WERI-Rb-1 (cell line): ENCODE measurements around the gene MANBA.

Experiments
- DNase-seq: peaks from one replicate; pipeline ENCODE4 v3.0.0-alpha.2; 2020
- H3K27ac ChIP-seq: fragments of 250-450 bp; sonication (Bioruptor Pico); 2 replicates; pipeline ENCODE4 v1.5.1; 2020; ENCODE audit warnings: mild to moderate bottlenecking, moderate library complexity
- H3K27me3 ChIP-seq: fragments of 250-450 bp; sonication (Bioruptor Pico); 2 replicates; pipeline ENCODE4 v1.5.1; 2021; ENCODE audit warnings: mild to moderate bottlenecking, low read depth, moderate library complexity; ENCODE audit not compliant: insufficient read depth, severe bottlenecking
- H3K36me3 ChIP-seq: fragments of 250-450 bp; sonication (Bioruptor Pico); 2 replicates; pipeline ENCODE4 v1.5.1; 2020; ENCODE audit warnings: mild to moderate bottlenecking, moderate library complexity
- H3K4me3 ChIP-seq: 2 replicates; pipeline ENCODE4 v1.5.1; 2011; ENCODE audit warnings: low read depth, mild to moderate bottlenecking, control low read depth, low read length
- H3K9me3 ChIP-seq: fragments of 250-450 bp; sonication (Bioruptor Pico); 2 replicates; pipeline ENCODE4 v1.5.1; 2021; ENCODE audit warnings: mild to moderate bottlenecking, moderate library complexity; ENCODE audit not compliant: severe bottlenecking
- TF ChIP-seq, protein P1 (sequence below): IDR thresholded peaks from 2 replicates; pipeline ENCODE4 v1.5.1; 2011; ENCODE audit warnings: low read depth, mild to moderate bottlenecking, control low read depth, inconsistent platforms, low read length

Gene MANBA

GRCh38 chr4:102687373-102687981 lies 73.3 kb downstream of the MANBA start:
- TF ChIP-seq, protein P1, sequence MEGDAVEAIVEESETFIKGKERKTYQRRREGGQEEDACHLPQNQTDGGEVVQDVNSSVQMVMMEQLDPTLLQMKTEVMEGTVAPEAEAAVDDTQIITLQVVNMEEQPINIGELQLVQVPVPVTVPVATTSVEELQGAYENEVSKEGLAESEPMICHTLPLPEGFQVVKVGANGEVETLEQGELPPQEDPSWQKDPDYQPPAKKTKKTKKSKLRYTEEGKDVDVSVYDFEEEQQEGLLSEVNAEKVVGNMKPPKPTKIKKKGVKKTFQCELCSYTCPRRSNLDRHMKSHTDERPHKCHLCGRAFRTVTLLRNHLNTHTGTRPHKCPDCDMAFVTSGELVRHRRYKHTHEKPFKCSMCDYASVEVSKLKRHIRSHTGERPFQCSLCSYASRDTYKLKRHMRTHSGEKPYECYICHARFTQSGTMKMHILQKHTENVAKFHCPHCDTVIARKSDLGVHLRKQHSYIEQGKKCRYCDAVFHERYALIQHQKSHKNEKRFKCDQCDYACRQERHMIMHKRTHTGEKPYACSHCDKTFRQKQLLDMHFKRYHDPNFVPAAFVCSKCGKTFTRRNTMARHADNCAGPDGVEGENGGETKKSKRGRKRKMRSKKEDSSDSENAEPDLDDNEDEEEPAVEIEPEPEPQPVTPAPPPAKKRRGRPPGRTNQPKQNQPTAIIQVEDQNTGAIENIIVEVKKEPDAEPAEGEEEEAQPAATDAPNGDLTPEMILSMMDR: no peak
- Histone ChIP-seq H3K4me3 (no peak overlapping the region), H3K36me3 (peaks cover 9% of the 10 kb centered on the region), H3K27me3 (no peaks in the 10 kb centered on the region), H3K27ac (no peak overlapping the region), H3K9me3 (no peaks in the 10 kb centered on the region)
- no peak for DNase-seq

GRCh38 chr4:102685768-102686167 lies 75.0 kb downstream of the MANBA start:
- H3K27ac ChIP-seq: no peak overlapping the region
- H3K4me3 ChIP-seq: no peak overlapping the region
- TF ChIP-seq, protein P1: no peak
- no peaks in the 10 kb centered on the region for H3K9me3 ChIP-seq
- DNase-seq: no peak
- peaks cover 9% of the 10 kb centered on the region for H3K36me3 ChIP-seq
- H3K27me3 ChIP-seq: no peaks in the 10 kb centered on the region

GRCh38 chr4:102684610-102685052 lies 76.1 kb downstream of the MANBA start:
- no peaks in the 10 kb centered on the region for H3K27me3 ChIP-seq
- no peak overlapping the region for H3K4me3 ChIP-seq
- H3K36me3 ChIP-seq: peaks cover 3% of the 10 kb centered on the region
- no peaks in the 10 kb centered on the region for H3K9me3 ChIP-seq
- no peak for DNase-seq
- TF ChIP-seq, protein P1: no peak
- no peak overlapping the region for H3K27ac ChIP-seq

DNA sequence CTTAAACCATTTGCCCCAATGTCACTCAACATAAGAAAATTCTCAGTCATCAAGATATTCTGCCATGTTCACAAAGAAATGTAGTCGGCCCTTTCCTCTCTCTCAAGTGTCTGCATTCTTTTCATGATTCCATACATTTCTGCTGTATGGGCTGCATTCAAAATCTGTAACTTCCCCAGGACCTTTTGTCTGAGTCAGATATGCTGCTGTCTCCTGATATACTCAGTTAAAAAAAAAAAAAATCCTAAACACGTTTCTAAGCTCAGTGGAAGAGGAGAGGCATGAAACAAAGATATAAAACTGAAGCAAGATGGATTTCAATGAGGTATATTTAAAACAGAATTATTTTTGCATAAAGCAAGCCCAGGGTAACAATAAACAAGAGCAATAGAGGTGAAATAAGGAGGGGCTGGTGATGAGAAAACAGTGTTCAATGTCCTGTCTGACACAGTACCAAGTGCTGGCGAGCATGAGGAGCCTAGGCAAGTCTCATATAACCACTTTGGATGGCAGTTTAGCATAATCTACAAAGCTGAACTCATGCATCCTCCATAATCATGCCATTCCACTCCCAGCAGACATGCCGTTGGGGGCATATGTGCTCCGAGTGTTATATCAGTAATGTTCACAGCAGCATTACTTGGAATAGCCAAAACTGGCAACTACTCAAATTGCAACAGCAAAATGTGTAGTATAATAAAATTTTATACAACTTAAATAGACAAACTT lies 76.7 kb downstream of the MANBA start:
- H3K9me3 ChIP-seq: no peaks in the 10 kb centered on the region
- TF ChIP-seq, protein P1: no peak
- no peaks in the 10 kb centered on the region for H3K27me3 ChIP-seq
- no peak for DNase-seq
- H3K27ac ChIP-seq: no peak overlapping the region
- no peak overlapping the region for H3K4me3 ChIP-seq
- no peaks in the 10 kb centered on the region; the same call in 1 of the 2 replicates for H3K36me3 ChIP-seq

DNA sequence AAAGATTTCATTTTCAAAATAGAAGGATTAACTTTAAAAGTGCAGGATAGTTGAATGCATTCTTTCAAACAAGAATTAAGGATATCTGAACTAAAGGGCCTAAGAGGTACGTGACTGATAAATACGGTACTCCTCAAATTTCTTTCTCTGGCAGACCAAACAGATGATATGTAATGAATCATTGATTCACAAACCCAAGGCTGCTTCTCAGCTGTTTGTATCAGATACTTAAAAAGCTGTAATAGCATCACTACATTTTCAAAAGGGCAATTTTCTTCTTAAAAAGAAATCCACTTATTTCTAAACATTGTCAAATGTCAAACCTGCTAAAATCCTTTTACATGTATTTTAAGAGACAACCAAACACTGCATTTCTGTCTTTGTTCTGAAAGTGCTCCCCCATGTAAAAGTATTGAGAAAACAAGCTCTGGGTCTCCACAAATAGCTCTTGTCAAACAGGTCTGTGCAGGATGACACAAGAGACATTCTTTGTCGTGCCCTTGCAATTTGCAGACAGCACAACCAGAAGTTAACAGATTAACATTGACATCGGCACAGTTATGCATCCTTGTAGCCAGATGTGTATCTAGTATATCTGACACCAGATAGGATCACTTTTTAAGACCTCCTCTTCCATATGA lies 82.0 kb downstream of the MANBA start:
- TF ChIP-seq, protein P1: no peak

More for the DNA sequence above, 82.0 kb downstream of the MANBA start:
- Histone ChIP-seq H3K36me3 (no peaks in the 10 kb centered on the region), H3K27ac (no peak overlapping the region), H3K27me3 (no peaks in the 10 kb centered on the region), H3K4me3 (no peak overlapping the region), H3K9me3 (no peaks in the 10 kb centered on the region)
- no peak for DNase-seq
